Subcutaneous adipose tissue (tissue), 4 donors: Measurements from ENCODE around the gene CHST11. TPM values are rescaled to one million over a fixed set of nuclear protein-coding genes. Genes with fewer than 3 reads are reported as not detected.

Source experiments
- CTCF ChIP-seq: fragments of 450-650 bp; IDR thresholded peaks from one replicate; pipeline ENCODE4 v1.5.1; 2016; ENCODE audit warnings: low read depth, mild to moderate bottlenecking, control low read depth, antibody characterized with exemption, moderate library complexity
- total RNA-seq, 4 donors: library from RNA; depleted of rRNA; stranded (reverse); fragments of >200 nt; gene quantifications; one replicate each; pipeline ENCODE4 v1.1.0, GENCODE V29; 2016

Gene CHST11
- total RNA-seq, 4 donors from 2014 or later, result 5.1 to 48.4 (median 9.3) TPM

- TF ChIP-seq CTCF, result no peak
These were observed 329.6 kb downstream of the CHST11 start for GRCh38 chr12:104786352-104786751.

GRCh38 chr12:104788840-104789271 is 332.1 kb downstream of the CHST11 start:
- no peak for TF ChIP-seq CTCF

GRCh38 chr12:104790296-104791125 is 333.8 kb downstream of the CHST11 start:
- TF ChIP-seq CTCF, result no peak

GRCh38 chr12:104792570-104792969 is 335.8 kb downstream of the CHST11 start:
- TF ChIP-seq CTCF, result no peak

- no peak for TF ChIP-seq CTCF
These were observed 336.5 kb downstream of the CHST11 start for GRCh38 chr12:104793285-104793684.

- no peak for TF ChIP-seq CTCF
These were observed 337.2 kb downstream of the CHST11 start for GRCh38 chr12:104793968-104794367.

- TF ChIP-seq CTCF, result no peak
These were observed 339.7 kb downstream of the CHST11 start for GRCh38 chr12:104796475-104796862.
